ENCODE measurements around the gene ARF5.
A peak's percentile ranks its signal among the peaks of the same experiment; 100 is the strongest.
"Not testable (repeated sequence)": the region's sequence is repeated elsewhere in the genome, so short reads cannot be mapped to it uniquely, and the experiment has no call there.

ARF5 gene

GRCh38 chr7:127588019-127588696, at the start of gene ARF5:
ARF5 (plus strand) TSS chr7:127588411; CDS start chr7:127588499, 88 bp downstream.
- peak; percentile 94 for DNase-seq

- DNase-seq = no peak
These were observed 49.1 kb upstream of the ARF5 start for GRCh38 chr7:127539116-127539515.

GRCh38 chr7:127540461-127540860, 47.8 kb upstream of the ARF5 start:
- DNase-seq = not testable (repeated sequence)

GRCh38 chr7:127541548-127541947, 46.7 kb upstream of the ARF5 start:
- DNase-seq = no peak

GRCh38 chr7:127546313-127546712, 41.9 kb upstream of the ARF5 start:
- no peak for DNase-seq

DNA sequence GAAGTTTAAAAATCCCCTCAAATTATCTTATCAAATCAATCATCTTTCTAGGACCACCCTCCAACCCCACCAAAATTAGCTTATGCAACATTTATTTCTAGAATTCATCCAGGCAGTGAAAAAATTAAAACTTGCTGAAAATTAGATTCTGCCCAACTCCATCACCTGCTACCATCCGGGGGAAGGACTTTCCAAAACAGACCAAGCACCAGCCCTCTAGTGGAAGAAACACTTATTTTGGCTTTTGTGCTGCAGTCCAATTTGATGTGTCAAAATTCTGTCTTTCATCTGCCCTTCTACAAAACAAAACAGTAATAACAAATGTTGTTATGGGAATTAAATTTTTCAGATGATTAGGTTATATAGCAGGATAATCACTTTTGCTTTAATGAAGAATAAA, 38.0 kb upstream of the ARF5 start:
- DNase-seq = no peak

DNA sequence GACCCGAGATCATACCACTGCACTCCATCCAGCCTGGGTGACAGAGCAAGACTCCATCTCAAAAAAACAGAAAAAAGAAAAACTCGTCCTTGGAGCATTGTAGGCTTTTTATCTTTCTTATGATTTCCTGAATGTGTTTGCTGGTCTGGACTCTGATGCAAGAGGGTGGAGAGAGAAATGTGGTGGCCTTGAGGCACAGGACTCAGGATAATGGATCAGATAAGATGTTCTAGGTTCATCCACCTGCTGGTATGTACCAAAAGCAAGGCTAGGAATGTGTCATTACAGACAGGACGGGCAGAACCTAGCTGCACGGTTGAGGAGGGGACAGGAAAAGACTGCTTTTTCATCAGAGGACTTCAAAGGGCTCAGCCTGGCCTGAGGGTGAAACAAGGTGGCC, 36.3 kb upstream of the ARF5 start:
- DNase-seq = no peak

DNA sequence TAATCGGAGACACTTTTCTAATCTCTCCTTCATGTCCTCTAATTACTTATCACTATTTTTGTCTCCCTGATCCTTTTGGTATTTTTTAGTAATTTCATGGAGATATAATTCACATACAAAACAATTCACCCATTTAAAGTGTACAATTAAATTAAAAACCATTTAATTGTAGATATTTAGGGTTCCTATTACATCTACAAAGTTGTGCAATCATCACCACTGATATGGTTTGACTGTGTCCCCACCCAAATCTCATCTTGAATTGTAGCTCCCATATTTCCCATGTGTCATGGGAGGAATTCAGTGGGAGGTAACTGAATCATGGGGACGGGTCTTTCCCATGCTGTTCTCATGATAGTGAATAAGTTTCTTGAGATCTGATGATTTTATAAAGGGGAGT, 31.8 kb upstream of the ARF5 start:
- no peak for DNase-seq

DNA sequence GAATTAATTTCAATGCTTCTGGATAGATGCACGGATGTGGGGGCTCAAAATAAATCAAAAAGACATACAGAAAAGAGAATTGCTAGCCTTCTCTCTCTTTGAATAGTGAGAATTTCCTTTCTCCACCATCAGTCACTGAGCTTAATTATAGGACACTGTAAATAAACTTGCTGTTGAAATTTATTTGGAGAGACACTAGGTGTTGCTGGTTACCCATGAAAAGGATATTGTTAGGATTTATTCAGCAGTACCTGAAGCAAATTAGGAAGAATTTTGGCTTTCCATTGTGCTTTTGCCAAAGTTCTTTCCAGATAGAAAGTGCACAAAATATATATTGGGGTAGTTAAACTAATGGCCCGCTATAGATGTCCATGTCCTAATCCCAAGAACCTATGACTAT, 30.4 kb upstream of the ARF5 start:
- no peak for DNase-seq

GRCh38 chr7:127566242-127566641, 22.0 kb upstream of the ARF5 start:
- no peak for DNase-seq

GRCh38 chr7:127568034-127568433, 20.2 kb upstream of the ARF5 start:
- DNase-seq = not testable (repeated sequence)

DNA sequence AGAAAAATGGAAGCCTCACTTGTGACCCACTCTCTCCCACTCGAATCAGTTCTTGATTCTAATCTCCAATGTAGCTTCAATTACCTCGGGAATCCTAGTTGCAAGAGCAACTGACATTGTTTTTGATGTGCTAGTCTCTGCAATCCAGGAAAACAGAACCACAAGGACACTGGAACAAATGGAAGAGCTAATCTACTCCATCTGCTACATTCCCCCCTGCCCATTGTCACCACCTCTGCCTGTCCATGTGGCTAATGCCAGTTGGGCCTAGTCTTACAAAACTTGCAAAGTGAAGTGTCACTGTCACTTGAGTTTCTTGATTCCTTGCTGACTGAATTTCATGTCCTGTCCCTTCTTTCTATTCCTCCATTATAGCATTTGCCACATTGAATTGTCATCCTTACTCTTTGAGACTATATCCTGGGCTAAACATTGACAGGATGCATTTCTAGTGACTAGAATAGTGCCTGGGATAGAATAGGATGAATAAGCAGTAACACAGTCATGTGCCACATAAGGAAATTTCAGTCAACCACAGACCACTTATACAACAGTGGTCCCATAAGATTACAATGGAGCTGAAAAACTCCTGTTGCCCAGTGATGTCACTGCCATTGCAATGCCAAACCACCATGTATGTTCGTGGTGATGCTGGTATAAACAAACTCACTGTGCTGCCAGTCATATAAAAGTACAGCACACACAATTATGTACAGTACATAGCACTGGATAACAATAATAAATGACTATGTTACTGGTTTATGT, 16.3 kb upstream of the ARF5 start:
- DNase-seq = no peak

DNA sequence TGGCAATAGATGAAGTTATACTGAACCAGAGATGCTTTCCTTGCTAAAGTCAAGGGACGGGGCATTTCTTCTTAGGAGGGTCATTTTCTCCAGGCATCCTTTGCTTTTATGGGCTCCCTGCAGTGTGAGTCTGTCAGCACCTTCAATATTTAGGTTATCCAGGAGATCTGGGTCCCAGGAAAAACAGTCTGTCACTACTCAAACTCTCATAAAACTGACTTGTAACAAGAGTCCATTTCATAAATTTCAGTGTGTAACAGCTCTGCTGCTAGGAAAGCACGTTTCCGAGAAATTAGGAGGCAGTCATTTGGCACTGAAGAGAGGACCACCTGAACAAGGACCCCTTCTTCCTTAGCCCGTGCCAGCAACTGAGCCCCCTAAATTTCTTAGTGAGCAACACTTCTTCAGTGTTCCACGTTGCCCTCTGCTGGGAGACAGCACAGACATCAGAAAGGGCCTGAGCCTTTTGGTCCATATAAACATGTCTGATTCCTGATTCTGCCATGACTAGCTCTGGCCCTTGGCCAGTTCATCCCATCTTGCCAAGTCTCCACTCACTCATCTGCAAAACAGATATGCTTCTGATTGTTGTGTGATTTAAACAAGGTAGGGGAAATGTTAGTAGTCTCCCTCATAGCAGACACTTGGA, 10.1 kb upstream of the ARF5 start:
- DNase-seq = no peak

GRCh38 chr7:127578711-127579275, 9.4 kb upstream of the ARF5 start:
- DNase-seq = no peak

DNA sequence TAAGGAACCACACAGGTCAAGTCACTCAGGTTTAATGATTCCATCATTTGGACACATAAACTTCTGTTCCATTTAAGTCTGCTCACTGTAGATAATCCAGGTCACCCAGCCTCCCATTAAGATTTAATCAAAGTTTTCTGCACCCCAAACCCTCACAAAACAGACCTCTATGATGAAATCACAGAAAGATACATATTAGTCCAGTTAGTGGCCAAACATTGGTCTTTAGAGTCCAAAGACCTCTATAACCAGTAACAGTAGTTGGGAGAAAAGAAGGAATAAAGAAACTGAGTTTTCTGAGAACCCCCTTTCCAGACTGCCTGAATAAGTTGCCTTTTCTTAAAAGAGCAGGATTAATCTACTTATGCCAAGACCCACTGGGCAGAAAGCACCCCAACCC, 7.6 kb upstream of the ARF5 start:
- no peak for DNase-seq

DNA sequence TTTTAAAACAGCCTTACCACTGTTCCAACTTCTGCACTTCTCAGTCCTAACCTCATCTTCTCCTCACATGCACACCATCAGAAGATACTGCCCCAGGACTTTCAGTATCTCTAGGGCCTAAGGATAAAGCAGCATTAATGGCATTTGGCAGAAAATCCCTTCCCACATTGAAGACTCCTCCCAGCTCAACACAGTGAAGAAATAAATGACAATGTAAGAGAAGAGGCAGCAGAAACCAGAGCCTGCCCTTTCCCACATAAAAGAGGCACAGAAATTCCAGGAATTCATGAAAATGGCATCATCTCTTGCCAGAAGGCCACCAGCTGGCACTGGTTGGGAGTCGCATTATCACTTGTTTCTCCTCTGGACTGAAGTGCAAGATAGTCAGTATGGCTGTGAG, 6.5 kb upstream of the ARF5 start:
- no peak for DNase-seq

GRCh38 chr7:127582361-127582760, 5.8 kb upstream of the ARF5 start:
- no peak for DNase-seq

GRCh38 chr7:127584648-127585043, 3.6 kb upstream of the ARF5 start:
- no peak for DNase-seq

- DNase-seq = peak; percentile 99
These were observed 2.9 kb upstream of the ARF5 start, which contains the start of gene GCC1 for GRCh38 chr7:127585044-127585953. GCC1 (minus strand) TSS chr7:127585596; CDS start chr7:127585182, 414 bp downstream.

DNA sequence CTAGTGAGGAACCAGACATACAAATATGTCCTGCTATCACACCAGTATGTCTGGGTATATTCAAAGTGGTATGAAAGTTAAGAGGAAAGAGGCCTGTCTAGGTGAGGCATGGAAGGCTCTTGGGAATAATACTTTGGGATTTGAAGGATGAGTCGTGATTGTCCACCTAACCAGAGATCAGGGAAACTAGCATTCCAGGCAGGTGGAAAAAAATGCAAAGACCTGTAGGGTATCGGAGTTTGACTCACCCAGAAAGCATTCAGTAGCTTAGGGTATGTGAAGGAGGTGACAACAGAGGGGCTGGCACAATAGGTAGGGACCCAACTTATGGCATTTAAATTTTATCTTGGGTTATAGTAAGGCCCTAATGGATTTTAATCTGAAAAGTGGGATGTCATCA, 1.9 kb upstream of the ARF5 start:
- DNase-seq = no peak

DNA sequence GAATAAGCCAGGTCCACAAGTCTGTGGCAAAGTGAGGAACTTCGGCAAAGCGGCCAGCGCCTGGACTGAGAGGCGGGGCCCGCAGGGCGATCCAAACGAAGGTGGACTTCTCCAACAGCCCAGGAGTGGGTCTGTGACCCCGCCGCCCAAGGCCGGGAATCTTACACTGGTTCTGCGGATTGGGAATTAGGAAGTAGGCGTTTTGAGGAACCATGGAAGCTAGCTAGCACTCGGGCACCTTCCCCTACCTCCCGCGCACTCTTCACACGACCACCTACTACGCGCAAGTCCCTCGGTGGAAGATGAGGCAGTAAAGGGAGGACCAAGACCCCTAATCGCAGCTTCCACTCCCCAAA, 570 bp upstream of the ARF5 start:
- DNase-seq = no peak

DNA sequence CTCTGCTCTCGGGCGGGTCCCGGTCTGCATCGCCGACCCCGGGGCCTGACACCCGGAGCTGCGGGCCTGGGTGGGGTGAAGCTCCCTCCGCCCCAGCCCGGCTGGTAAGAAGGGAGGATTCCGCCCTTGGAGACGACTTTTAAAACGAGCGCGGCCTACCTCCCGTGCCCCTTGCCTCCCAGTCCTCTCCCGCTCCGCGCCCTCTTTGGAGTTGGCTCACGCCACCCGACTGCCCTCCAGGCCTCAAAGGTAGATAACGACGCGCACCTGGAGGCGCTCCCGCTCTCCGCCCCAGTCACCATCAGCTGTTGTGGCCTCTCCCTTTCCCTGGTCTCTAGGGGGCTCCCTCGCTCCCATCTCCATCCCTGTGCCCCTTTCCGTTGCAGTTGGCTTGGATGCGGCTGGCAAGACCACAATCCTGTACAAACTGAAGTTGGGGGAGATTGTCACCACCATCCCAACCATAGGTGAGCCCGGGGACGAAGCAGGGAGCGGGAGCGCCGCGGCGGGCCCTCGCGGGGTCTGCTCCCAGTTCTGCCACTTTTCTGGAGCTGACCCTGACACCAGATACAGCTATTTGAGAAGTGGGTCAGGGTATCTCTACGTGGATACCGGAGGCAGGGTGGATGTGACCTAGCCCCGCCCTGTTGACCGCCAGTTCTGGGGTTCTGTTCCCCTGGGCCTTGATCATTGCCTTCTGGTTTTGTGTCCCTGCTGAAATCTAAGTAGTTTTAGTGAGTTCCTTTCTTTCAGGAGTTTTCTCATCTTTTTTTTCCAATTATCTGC, 679 bp downstream of the ARF5 start:
- peak; percentile 70 for DNase-seq

All from activated CD8-positive, alpha-beta memory T cell treated with anti-CD3 and anti-CD28 coated beads, Interleukin-2, amount 50 U/mL, for 48 hours (primary cell).